ENCODE data around the gene RNF181.

GRCh38 chr2:85579266-85579935 lies 16.1 kb upstream of the RNF181 start:
- TF ChIP-seq EZH2 (IDR thresholded peaks at IDR 0.05; ENCODE audit: insufficient read depth, poor library complexity, severe bottlenecking) (no peak), EZH2phosphoT487 (IDR thresholded peaks at IDR 0.05; ENCODE audit: insufficient read depth, low read depth) (no peak)

Data from GM23248 (cell line).